H1 (cell line): Measurements from ENCODE around the gene CARD11. TPM values are rescaled to one million over a fixed set of nuclear protein-coding genes. Genes with fewer than 3 reads are reported as not detected.

Source experiments
- CTCF ChIA-PET: fragments of 300-600 bp; sonication (Branson Sonifier 250); formaldehyde crosslinking; loops from one replicate; lab custom pipeline; 2021; ENCODE audit not compliant: partially characterized antibody; lab: Charles Lee
- POLR2A ChIA-PET: fragments of 300-600 bp; sonication (Branson Sonifier 250); formaldehyde crosslinking; loops from one replicate; lab custom pipeline; 2021; ENCODE audit warnings: inconsistent platforms; ENCODE audit not compliant: partially characterized antibody; lab: Charles Lee
- DNase-seq, 2 experiments: peaks; one replicate each; pipeline versions ENCODE4 v3.0.0 to v3.0.0-alpha.2; 2010 to 2022; ENCODE audit warnings: low spot score in 2 of 2, low read depth in 1 of 2, mixed read lengths in 1 of 2
- FAIRE-seq: peaks from 2 replicates; lab custom pipeline; 2011; peaks lifted over from hg19 to GRCh38; lab: Jason Lieb, UNC
- H2AFZ ChIP-seq: 2 replicates; pipeline ENCODE4 v1.8.1; 2012; ENCODE audit warnings: low read length, inconsistent platforms
- H2AK5ac ChIP-seq: 2 replicates; pipeline ENCODE4 v1.6.1; 2013; ENCODE audit warnings: low read depth, low read length
- H2BK120ac ChIP-seq: replicated peaks from 2 replicates; pipeline ENCODE3; 2013; ENCODE audit warnings: low read depth, low read length, inconsistent platforms
- H2BK12ac ChIP-seq: 2 replicates; pipeline ENCODE4 v1.6.1; 2013; ENCODE audit warnings: low read depth, low read length
- H2BK15ac ChIP-seq: 2 replicates; pipeline ENCODE4 v1.6.1; 2013; ENCODE audit warnings: low read length
- H2BK20ac ChIP-seq: 2 replicates; pipeline ENCODE4 v1.6.1; 2013; ENCODE audit warnings: low read length
- H2BK5ac ChIP-seq: 2 replicates; pipeline ENCODE4 v1.6.1; 2013; ENCODE audit warnings: low read depth, low read length
- H3K14ac ChIP-seq: 2 replicates; pipeline ENCODE4 v1.6.1; 2013; ENCODE audit warnings: inconsistent platforms; ENCODE audit not compliant: insufficient read length
- H3K18ac ChIP-seq: 2 replicates; pipeline ENCODE4 v1.6.1; 2013; ENCODE audit warnings: low read length; ENCODE audit errors: extremely low read depth
- H3K23ac ChIP-seq: 2 replicates; pipeline ENCODE4 v1.6.1; 2013; ENCODE audit warnings: inconsistent platforms; ENCODE audit not compliant: insufficient read length
- H3K23me2 ChIP-seq: 2 replicates; pipeline ENCODE4 v1.6.1; 2013; ENCODE audit warnings: low read depth, low read length
- H3K27ac ChIP-seq: 2 replicates; pipeline ENCODE4 v1.6.1; 2011; ENCODE audit warnings: low read depth, low read length, inconsistent platforms
- H3K27me3 ChIP-seq, 4 experiments: replicated peaks in 1 of 4; 1 replicate in 1 of 4; 2 replicates in 3 of 4; pipeline versions ENCODE4 v1.6.1 to v1.8.1; 2011 to 2013; ENCODE audit warnings: low read length in 3 of 4, mild to moderate bottlenecking in 3 of 4, inconsistent platforms in 2 of 4, mixed read lengths in 2 of 4, moderate library complexity in 1 of 4; ENCODE audit not compliant: control insufficient read depth in 3 of 4, insufficient read depth in 3 of 4; ENCODE audit errors: extremely low read depth in 1 of 4
- H3K36me3 ChIP-seq, 4 experiments: 2 replicates each; pipeline versions ENCODE4 v1.6.1 to v1.8.1; 2011 to 2013; ENCODE audit warnings: mild to moderate bottlenecking in 4 of 4, low read length in 3 of 4, moderate library complexity in 2 of 4, control low read depth in 1 of 4, inconsistent platforms in 1 of 4; ENCODE audit not compliant: insufficient read depth in 4 of 4, control insufficient read depth in 2 of 4
- H3K4ac ChIP-seq: replicated peaks from 2 replicates; pipeline ENCODE3; 2013; ENCODE audit warnings: low read length, low read depth, mixed read lengths, inconsistent platforms; ENCODE audit not compliant: insufficient read length
- H3K4me1 ChIP-seq, 4 experiments: replicated peaks in 1 of 4; 1 replicate in 1 of 4; 2 replicates in 3 of 4; pipeline versions ENCODE4 v1.6.1 to v1.8.1; 2011 to 2013; ENCODE audit warnings: low read length in 3 of 4, inconsistent platforms in 2 of 4, mixed read lengths in 1 of 4; ENCODE audit not compliant: insufficient read depth in 4 of 4, control insufficient read depth in 3 of 4
- H3K4me2 ChIP-seq, 2 experiments: 2 replicates each; pipeline versions ENCODE4 v1.6.1 to v1.8.1; 2011 to 2013; ENCODE audit warnings: low read depth in 2 of 2, low read length in 2 of 2, control low read depth in 1 of 2, inconsistent platforms in 1 of 2, mild to moderate bottlenecking in 1 of 2; ENCODE audit not compliant: insufficient read depth in 1 of 2
- H3K4me3 ChIP-seq, 4 experiments: fragments of 200-600, 300-600 bp in 1 of 4; sonication (generic), shearing (Covaris generic), sonication (Bioruptor Twin) in 1 of 4; 2 replicates each; pipeline versions ENCODE4 v1.5.1 to v1.8.1; 2011 to 2016; ENCODE audit warnings: low read length in 4 of 4, low read depth in 3 of 4, control low read depth in 2 of 4, inconsistent platforms in 2 of 4, mild to moderate bottlenecking in 2 of 4, mixed read lengths in 1 of 4, moderate library complexity in 1 of 4; ENCODE audit not compliant: insufficient read depth in 2 of 4; ENCODE audit errors: extremely low read depth in 1 of 4
- H3K56ac ChIP-seq: replicated peaks from 2 replicates; pipeline ENCODE3; 2013; ENCODE audit warnings: low read depth, mild to moderate bottlenecking, mixed read lengths, low read length, inconsistent platforms; ENCODE audit not compliant: insufficient read length
- H3K79me1 ChIP-seq: 2 replicates; pipeline ENCODE4 v1.6.1; 2013; ENCODE audit warnings: low read depth, low read length, control low read depth
- H3K79me2 ChIP-seq, 2 experiments: 2 replicates each; pipeline versions ENCODE4 v1.6.1 to v1.8.1; 2012 to 2013; ENCODE audit warnings: low read length in 2 of 2, mild to moderate bottlenecking in 2 of 2, inconsistent platforms in 1 of 2; ENCODE audit not compliant: insufficient read depth in 2 of 2, control insufficient read depth in 1 of 2
- H3K9ac ChIP-seq, 4 experiments: replicated peaks in 1 of 4; 1 replicate in 1 of 4; 2 replicates in 3 of 4; pipeline versions ENCODE4 v1.6.1 to v1.8.1; 2011 to 2013; ENCODE audit warnings: low read depth in 3 of 4, low read length in 3 of 4, control low read depth in 2 of 4, mild to moderate bottlenecking in 2 of 4, moderate library complexity in 2 of 4, inconsistent platforms in 1 of 4; ENCODE audit errors: extremely low read depth in 1 of 4
- H3K9me3 ChIP-seq, 2 experiments: 2 replicates each; pipeline versions ENCODE4 v1.6.1 to v1.8.1; 2012 to 2013; ENCODE audit warnings: mild to moderate bottlenecking in 2 of 2, moderate library complexity in 2 of 2, control low read depth in 1 of 2, inconsistent platforms in 1 of 2, low read depth in 1 of 2, low read length in 1 of 2, mixed read lengths in 1 of 2; ENCODE audit not compliant: insufficient read depth in 2 of 2
- H4K20me1 ChIP-seq, 2 experiments: replicated peaks in 1 of 2; 2 replicates each; pipeline versions ENCODE3 to v1.8.1; 2011 to 2013; ENCODE audit warnings: inconsistent platforms in 2 of 2, low read length in 2 of 2, mild to moderate bottlenecking in 1 of 2; ENCODE audit not compliant: insufficient read depth in 2 of 2, control insufficient read depth in 1 of 2
- H4K5ac ChIP-seq: 2 replicates; pipeline ENCODE4 v1.6.1; 2013; ENCODE audit warnings: low read length, low read depth, mixed read lengths, inconsistent platforms; ENCODE audit not compliant: insufficient read length
- H4K8ac ChIP-seq: 2 replicates; pipeline ENCODE4 v1.8.0; 2013; ENCODE audit warnings: mild to moderate bottlenecking, moderate library complexity, low read length, inconsistent platforms; ENCODE audit not compliant: insufficient read depth; ENCODE audit errors: extremely low read depth
- H4K91ac ChIP-seq: replicated peaks from 2 replicates; pipeline ENCODE3; 2013; ENCODE audit warnings: low read length, mixed read lengths, inconsistent platforms; ENCODE audit not compliant: insufficient read length
- ASH2L ChIP-seq: fragments of 200-600, 300-600 bp; sonication (generic); IDR thresholded peaks from one replicate; pipeline ENCODE4 v1.7.1; 2017; ENCODE audit warnings: low read length
- KDM1A ChIP-seq: fragments of 200-600, 300-600 bp; sonication (generic); IDR thresholded peaks from 2 replicates; pipeline ENCODE4 v1.7.1; 2016; ENCODE audit warnings: mild to moderate bottlenecking, low read length, borderline replicate concordance
- RAD21 ChIP-seq, 2 experiments: IDR thresholded peaks in 1 of 2; conservative IDR thresholded peaks in 1 of 2; 2 replicates each; pipeline ENCODE4 v1.6.1; 2011; ENCODE audit warnings: low read depth in 2 of 2, low read length in 2 of 2, improper control_type of control experiment in 1 of 2, inconsistent platforms in 1 of 2, mild to moderate bottlenecking in 1 of 2, moderate library complexity in 1 of 2
- RNF2 ChIP-seq: fragments of 200-900, 300-1000 bp; sonication (generic); IDR thresholded peaks from 2 replicates; pipeline ENCODE4 v1.7.1; 2016; ENCODE audit warnings: borderline replicate concordance, low read depth, mild to moderate bottlenecking, antibody characterized with exemption, low read length; ENCODE audit not compliant: poor library complexity, severe bottlenecking; ENCODE audit errors: missing control alignments
- WGBS, 2 experiments: shearing (Covaris generic) in 1 of 2; methylation state at CpG; one replicate each; pipeline versions ENCODE4 v1.1.6 to v1.1.7; 2013 to 2015; ENCODE audit warnings: low lambda C conversion rate in 2 of 2, mixed read lengths in 2 of 2, inconsistent platforms in 1 of 2, low coverage in 1 of 2, missing lambda C conversion rate in 1 of 2; ENCODE audit not compliant: insufficient replicate concordance in 2 of 2, insufficient coverage in 1 of 2, insufficient read length in 1 of 2; ENCODE audit errors: extremely low coverage in 1 of 2, missing lambda C conversion rate in 1 of 2; 5-methylcytosine and 5-hydroxymethylcytosine counted together
- polyA plus RNA-seq, 7 experiments: library from polyadenylated mRNA; depleted of rRNA in 3 of 7; stranded (reverse) in 5 of 7; unstranded in 2 of 7; fragments of >200 nt in 5 of 7; fragments of 200-250 nt in 2 of 7; gene quantifications; 1 replicate in 5 of 7; 2 replicates in 1 of 7; 4 replicates in 1 of 7; pipeline versions ENCODE4 v1.2.1 to v1.2.3, GENCODE V29; 2011 to 2013; ENCODE audit warnings: missing spikeins in 2 of 7, mixed read lengths in 2 of 7
- total RNA-seq: library from RNA; stranded (reverse); fragmentation: NEBNext Ultra II Directional; extraction: Animal tissue kit (Norgen Biotek cat#: 25700); gene quantifications from 2 replicates; pipeline ENCODE4 v1.2.1, GENCODE V29; 2021
- TF ChIP-seq, protein P1 (sequence below): IDR thresholded peaks from 2 replicates; pipeline ENCODE4 v1.6.1; 2011; ENCODE audit warnings: low read depth, mild to moderate bottlenecking, low read length; ENCODE audit not compliant: insufficient read depth

CARD11 gene
- total and polyA plus RNA-seq, 2 of the 8 experiments (the other 6 are each of a cell fraction or from before 2014, with no cell fraction given), result 12.6 to 29.8 TPM

DNA sequence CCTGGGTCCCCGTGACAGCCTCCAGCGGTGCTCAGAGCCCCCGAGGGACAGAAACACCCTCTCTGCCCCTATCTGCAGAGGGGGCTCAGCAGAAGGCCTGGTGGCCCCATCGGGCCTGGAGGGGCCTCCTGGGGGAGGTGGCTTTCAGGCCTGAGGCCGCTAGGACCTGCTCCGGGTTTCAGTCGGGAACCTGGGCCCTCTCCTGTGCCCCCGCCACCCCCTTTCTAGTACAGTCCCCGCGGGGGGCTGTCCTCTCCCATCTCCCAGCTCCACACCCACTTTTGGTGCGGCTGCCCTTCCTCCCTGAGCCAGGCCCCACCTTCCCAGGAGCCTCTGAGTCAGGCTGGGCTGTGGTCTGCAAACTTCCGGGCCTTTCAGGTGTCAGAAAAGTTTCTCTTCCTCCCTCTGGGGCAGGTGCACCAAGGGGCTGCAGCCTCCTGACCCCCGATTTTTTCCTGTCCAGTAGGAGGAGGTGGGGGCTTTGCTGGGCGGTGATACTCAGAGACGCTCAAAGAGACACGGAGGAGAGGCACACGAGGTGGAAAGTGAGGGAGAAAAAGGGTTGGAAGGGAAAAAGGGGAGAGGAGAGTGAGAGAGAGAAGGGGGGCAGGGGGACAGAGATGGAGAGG, 692 bp downstream of the CARD11 start:
- Histone ChIP-seq H3K79me1 (peaks cover 3% of the 10 kb centered on the region), H3K4me2 (peak overlapping the region; percentile 71 to 80)
- POLR2A ChIA-PET, result interaction anchor here (1.4 kb wide), 1 partner anchor 12 kb away, joined by 4 read pairs; no protein-coding TSS in a partner anchor

More for the DNA sequence above, 692 bp downstream of the CARD11 start:
- no peaks in the 10 kb centered on the region for H3K27me3 ChIP-seq
- no peak for FAIRE-seq
- H4K8ac ChIP-seq, result peak overlapping the region; percentile 71; the same call in 1 of the 2 replicates
- no peak overlapping the region for H2BK12ac ChIP-seq
- H2BK120ac ChIP-seq, result no peak overlapping the region
- CTCF ChIA-PET, result no interaction called here
- 0 out of 2 replicates have a peak overlapping the region, but pooled peaks have one; percentile 53 for H2AK5ac ChIP-seq
- H3K4ac ChIP-seq, result no peak overlapping the region
- no peaks in the 10 kb centered on the region for H3K9me3 ChIP-seq
- no peak overlapping the region for H2BK20ac ChIP-seq
- H2AFZ ChIP-seq, result no peak overlapping the region
- peak overlapping the region; percentile 49 to 99 (median 56) for H3K4me3 ChIP-seq
- no peaks in the 10 kb centered on the region for H4K20me1 ChIP-seq
- H3K27ac ChIP-seq, result no peak overlapping the region
- no peak overlapping the region for H4K5ac ChIP-seq
- DNase-seq, result peak in 1 of 2 experiments; percentile 63
- no peak overlapping the region for H3K23ac ChIP-seq
- no peak overlapping the region; the same call in 1 of the 2 replicates for H3K18ac ChIP-seq
- H4K91ac ChIP-seq, result peak overlapping the region; percentile 88
- H3K23me2 ChIP-seq, result peaks cover 2% of the 10 kb centered on the region; the same call in 1 of the 2 replicates
- WGBS, 2 experiments, result 25% methylated on average over 10 of the region's 17 CpGs; no CpG with 5 or more reads in 1 of the 2 experiments
- H3K9ac ChIP-seq, result peak overlapping the region in 1 of 4 experiments; percentile 24; a peak in 1 of 7 replicates
- no peaks in the 10 kb centered on the region for H3K36me3 ChIP-seq
- H3K14ac ChIP-seq, result no peak overlapping the region
- no peak overlapping the region for H2BK15ac ChIP-seq
- TF ChIP-seq RNF2 (no peak), ASH2L (peak; percentile 62), RAD21 (IDR thresholded peaks at IDR 0.05 in 1 of 2, conservative IDR thresholded peaks at IDR 0.05 in 1 of 2; ENCODE audit: low read depth in 2 of 2, low read length in 2 of 2) (no peak), KDM1A (peak; percentile 37; the same call in 1 of the 2 replicates)
- TF ChIP-seq, protein P1, sequence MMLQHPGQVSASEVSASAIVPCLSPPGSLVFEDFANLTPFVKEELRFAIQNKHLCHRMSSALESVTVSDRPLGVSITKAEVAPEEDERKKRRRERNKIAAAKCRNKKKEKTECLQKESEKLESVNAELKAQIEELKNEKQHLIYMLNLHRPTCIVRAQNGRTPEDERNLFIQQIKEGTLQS, result no peak
- TF ChIP-seq, all 59 proteins: peak for 2
- Histone ChIP-seq H2BK5ac (peak overlapping the region; percentile 55; the same call in 1 of the 2 replicates), H3K4me1 (peaks cover 0 to 11% (median 6%) of the 10 kb centered on the region in 4 experiments; a peak in 5 of 7 replicates), H3K56ac (no peak overlapping the region), H3K79me2 (no peaks in the 10 kb centered on the region; a peak in 1 of 4 replicates)
